G401 (cell line): Measurements from ENCODE around the gene GCC2. TPM values are rescaled to one million over a fixed set of nuclear protein-coding genes. Genes with fewer than 3 reads are reported as not detected.
"Not testable (repeated sequence)": the region's sequence is repeated elsewhere in the genome, so short reads cannot be mapped to it uniquely, and the experiment has no call there.

Source experiments
- DNase-seq: peaks from one replicate; pipeline ENCODE4 v3.0.0-alpha.2; 2015; ENCODE audit warnings: low spot score
- in situ Hi-C: cut with HindIII; loops from 2 replicates; pipeline ENCODE4 v1.10.0; 2016; ENCODE audit warnings: low sequenced_read_pairs, mixed read lengths
- total RNA-seq: library from RNA; depleted of rRNA; stranded (reverse); fragments of >200 nt; shearing (Covaris generic); gene quantifications from 2 replicates; pipeline ENCODE4 v1.2.3, GENCODE V29; 2014; rRNA removed

Gene GCC2
- total RNA-seq, result 13.5 and 18.9 TPM in 2 replicates

GRCh38 chr2:108448678-108449409 is at the start of gene GCC2:
TSS of gene GCC2 (plus strand) at chr2:108449206. CDS start at chr2:108449275, 69 bp downstream.
- peak; percentile 81 for DNase-seq
- in situ Hi-C loops, result no loop called here

GRCh38 chr2:108399479-108399878 is 49.5 kb upstream of the GCC2 start:
- in situ Hi-C loops, result no loop called here
- DNase-seq, result no peak

DNA sequence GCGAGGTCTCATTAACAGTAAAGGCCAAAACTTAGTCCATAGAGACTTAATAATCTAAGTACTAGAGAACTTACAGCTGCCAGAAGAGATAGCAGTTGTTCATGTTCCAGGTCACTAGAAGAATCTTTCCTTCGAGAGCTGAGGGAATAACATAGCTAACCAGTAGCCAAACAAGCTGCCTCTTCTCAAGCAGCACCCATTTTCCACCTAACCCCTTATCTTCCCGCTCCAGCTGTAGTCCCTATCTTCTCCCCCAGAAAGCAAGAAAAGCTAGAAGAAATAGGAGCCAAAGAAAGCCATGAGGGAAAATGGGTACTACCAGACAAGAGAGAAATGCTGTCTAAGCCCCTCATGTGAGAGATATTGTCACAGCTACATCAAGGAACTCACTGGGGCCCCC is 47.2 kb upstream of the GCC2 start:
- no peak for DNase-seq
- in situ Hi-C loops, result no loop called here

DNA sequence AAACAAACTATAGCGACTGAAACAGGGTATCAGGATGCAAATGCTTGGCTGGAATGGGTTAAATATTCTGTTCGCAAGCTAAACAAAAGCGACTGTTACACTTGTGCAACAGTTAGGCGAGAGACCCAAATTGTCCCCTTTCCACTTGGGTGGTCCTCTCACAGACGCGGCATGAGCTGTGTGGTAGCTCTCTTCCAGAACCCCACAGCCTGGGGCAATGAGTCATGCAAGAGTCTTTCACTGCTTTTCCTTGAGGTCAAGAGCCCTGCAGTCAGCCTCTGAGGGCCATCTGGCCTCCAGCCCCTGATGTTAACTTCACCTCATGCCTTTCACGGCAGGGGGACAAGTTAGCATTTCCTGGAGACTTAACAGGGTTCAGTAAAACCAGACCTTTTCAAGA is 45.5 kb upstream of the GCC2 start:
- in situ Hi-C loops, result no loop called here

DNA sequence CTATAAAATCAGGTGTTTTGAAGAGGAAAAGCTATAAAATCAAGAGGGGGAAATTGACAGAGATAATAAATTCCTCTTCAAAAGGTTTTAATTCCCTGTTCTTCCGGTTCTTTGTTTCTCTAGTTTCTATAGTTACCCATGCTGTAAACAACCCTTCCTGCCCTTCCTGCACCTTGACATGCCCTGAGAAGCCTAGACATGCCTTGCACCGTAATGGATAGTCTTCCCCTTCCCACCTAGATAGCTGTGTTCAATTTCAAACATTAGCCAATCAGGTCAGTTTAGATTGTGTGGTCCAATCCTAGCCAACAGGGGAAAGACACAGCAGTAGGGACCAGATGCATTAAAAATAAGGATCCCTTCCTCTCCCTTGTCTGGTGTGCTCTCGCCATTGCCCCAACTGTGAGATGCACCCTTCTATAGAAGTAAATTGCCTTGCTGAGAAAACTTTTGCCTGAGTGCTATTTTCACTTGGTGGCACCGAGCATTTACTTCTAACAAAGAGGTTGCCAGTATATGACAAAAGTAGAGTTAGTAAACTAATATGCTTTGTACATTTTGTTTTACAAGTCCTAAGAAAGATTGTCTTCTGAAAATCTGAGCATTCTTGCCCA is 44.1 kb upstream of the GCC2 start:
- in situ Hi-C loops, result no loop called here
- DNase-seq, result no peak

More for the DNA sequence above, 45.5 kb upstream of the GCC2 start:
- DNase-seq, result no peak

DNA sequence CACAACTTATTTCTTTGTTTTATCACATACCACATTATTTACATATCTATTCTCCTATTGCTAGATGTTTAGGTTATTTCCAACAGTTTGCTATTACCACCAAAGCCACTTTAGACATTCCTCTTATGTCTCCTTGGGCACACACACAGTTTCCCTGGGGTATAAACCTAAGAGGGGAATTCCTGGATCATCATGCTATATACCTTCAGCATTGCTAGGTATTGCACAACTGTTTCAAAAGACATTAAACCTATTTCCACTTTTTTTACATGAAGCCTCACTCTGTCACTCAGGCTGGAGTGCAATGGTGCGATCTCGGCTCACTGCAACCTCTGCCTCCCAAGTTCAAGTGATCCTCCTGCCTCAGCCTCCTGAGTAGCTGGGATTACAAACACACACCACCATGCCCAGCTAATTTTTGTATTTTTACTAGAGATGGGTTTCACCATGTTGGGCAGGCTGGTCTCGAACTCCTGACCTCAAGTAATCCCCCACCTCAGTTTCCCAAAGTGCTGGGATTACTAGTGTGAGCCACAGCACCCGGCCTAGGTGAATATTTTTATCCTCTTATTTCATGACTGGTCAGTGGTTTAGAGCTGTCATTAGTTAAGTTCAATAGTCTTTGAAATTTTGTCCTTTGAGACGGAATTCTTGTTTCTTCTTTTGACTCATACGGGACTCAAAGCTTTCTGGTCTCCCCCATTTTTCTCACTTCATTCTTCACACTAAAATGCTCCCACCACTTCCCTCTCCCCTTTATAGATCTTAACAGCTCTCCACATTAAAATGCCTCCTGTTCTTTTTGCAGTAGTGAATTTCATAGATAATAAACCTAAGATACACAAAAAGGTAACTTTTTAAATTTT is 40.9 kb upstream of the GCC2 start:
- no peak for DNase-seq
- in situ Hi-C loops, result no loop called here

DNA sequence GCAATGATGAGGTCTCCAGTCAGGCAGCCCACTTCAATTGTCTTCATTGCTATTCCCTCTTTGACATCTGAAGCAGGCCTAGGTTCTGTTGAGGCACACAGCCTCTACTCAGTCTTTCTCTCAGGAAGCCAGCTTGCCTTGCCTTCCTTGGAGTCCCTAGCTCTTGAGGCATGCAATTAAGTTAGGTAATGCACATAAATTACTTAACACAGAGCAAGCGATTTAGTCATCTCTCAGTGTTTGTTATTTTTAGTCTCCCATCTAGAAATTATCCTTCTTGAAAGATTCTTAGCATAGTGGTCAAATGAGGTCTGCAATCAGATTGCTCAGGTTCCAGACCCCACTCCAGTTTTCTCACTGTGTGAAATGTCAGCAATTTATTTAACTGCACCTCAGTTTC is 39.2 kb upstream of the GCC2 start:
- in situ Hi-C loops, result no loop called here

GRCh38 chr2:108412995-108413710 is 35.9 kb upstream of the GCC2 start:
- in situ Hi-C loops, result no loop called here

More for the DNA sequence above, 39.2 kb upstream of the GCC2 start:
- no peak for DNase-seq

DNA sequence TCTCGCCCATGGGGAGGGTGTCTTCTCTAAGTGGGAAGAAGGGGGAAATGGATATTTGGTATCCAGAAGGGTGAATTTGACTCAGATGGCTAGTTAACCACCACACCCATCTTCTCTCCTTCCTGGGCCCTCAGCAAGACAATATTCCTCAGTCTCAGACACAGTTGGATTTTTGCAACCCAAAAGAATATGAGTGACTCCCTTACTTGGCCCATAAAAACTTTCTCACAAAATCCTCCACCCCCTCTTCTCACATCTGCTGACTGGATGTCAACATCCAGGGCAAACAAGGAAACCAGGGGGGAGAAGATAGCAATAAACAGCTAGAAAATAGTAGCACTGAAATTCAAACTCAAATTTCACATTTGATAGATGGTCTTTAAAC is 35.3 kb upstream of the GCC2 start:
- no peak for DNase-seq
- in situ Hi-C loops, result no loop called here

More at GRCh38 chr2:108412995-108413710, 35.9 kb upstream of the GCC2 start:
- DNase-seq, result no peak

DNA sequence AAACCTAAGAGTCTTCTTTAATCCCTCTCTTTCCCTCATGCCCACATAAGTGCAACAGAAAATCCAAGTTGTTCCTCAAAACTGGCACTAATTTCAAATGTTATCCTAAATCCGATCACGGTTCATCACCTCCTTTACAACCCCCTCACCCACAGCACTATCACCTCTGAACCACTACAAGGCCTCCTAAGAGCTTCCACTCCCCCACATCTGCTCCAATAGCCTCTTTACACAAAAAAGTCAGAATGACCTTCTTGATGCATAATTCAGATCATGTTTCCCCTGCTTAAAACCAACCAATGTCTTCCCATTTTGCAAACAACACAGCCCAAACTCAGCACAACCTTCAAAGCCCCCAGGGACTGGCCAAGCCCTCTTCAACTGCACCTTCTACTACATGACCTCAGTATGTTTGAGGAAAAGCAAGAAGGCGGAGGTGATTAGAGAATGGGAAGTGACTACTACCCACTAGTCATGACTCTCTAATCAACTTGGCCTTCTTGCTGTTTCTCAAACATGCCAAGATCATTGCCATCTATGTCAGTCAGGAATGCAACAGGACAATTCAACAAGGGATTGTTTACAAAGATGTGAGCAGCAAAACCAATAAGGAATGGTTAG is 34.6 kb upstream of the GCC2 start:
- DNase-seq, result no peak
- in situ Hi-C loops, result no loop called here

DNA sequence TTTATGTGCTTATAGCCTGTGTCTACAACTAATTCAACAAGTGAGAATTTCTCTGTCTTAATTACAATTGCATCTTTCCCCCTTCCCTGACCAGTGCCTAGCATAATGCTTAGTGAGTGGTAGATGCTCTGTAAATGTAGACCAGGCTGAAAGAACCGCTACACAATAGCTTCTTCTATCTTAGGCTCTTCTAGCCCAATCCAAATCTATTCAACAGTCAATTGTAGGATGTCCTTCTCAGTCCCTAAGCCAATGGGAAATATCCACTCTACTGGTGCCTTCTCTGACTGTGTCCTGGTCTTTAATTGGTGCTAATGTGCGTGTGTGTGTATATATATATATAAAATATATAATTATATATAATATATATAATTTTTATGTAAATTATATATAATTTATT is 34.1 kb upstream of the GCC2 start:
- in situ Hi-C loops, result no loop called here
- DNase-seq, result no peak

GRCh38 chr2:108417254-108417653 is 31.8 kb upstream of the GCC2 start:
- in situ Hi-C loops, result no loop called here
- DNase-seq, result peak; percentile 8

- in situ Hi-C loops, result no loop called here
- no peak for DNase-seq
Observed at GRCh38 chr2:108418416-108418815, 30.6 kb upstream of the GCC2 start.

GRCh38 chr2:108423067-108423466 is 25.9 kb upstream of the GCC2 start:
- no peak for DNase-seq
- in situ Hi-C loops, result no loop called here

GRCh38 chr2:108423502-108424251 is 25.3 kb upstream of the GCC2 start:
- no peak for DNase-seq
- in situ Hi-C loops, result no loop called here

DNA sequence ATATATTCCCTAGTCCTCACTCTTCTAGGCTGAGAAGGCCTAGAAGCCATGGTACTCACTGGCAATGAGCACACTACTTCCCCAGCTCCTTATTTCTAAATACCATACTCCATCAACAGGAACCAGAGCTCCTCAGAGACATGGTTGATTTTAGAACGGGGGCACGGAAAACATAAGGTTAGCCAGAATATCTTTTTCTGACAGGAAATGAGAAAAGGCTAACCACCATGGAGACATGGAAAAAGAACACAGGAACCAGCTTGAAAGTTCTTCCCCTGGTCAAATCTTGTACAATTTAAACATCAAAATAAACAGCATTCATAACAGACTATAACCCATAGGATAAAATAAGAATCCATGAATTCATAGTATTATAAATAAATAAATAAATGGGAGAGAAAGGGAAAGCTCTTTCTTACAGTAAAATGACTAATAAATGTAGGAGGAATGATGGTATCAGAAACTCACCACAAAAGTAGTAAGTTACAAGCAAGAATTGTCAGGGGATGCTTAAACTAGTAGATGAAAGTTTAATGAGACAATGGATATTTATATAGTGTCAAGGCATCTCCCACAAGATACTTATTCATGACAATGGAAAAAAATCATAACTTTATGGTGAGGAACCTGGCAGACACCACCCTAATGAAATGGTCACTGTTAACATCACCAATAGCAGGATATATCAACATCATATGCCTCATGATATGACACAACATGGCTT is 20.6 kb upstream of the GCC2 start:
- in situ Hi-C loops, result no loop called here

GRCh38 chr2:108435578-108435977 is 13.4 kb upstream of the GCC2 start:
- DNase-seq, in situ Hi-C loops: not testable (repeated sequence)

More for the DNA sequence above, 20.6 kb upstream of the GCC2 start:
- no peak for DNase-seq

DNA sequence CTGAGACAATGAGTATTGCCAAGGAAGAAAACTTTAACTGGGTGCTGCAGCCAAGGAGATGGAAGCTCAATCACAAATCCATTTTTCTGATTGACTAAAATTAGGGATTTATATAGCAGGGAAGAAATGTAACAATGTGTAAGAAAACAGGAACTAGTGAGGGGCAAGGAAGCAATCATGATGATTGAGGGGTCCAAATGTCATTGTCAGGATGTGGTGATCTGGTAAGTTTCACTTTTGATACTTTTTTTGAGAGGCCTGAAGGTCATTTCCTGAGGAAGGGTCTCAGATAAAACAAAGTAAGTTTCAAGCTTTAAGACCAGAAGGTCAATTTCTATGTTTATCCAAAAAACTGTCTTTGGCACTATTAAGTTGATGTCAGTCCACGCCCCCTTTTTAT is 12.0 kb upstream of the GCC2 start:
- in situ Hi-C loops, result no loop called here
- DNase-seq, result no peak
